Activated CD4-positive, alpha-beta T cell treated with anti-CD3 and anti-CD28 coated beads, Interleukin-2, amount 50 U/mL, for 24 hours (primary cell): Measurements from ENCODE around the gene TCFL5.

Source experiments
- DNase-seq, 2 donors: peaks; one replicate each; pipeline ENCODE4 v3.0.0-alpha.2; 2020; ENCODE audit warnings: low read depth in 1 of 2, low spot score in 1 of 2

Gene TCFL5

DNA sequence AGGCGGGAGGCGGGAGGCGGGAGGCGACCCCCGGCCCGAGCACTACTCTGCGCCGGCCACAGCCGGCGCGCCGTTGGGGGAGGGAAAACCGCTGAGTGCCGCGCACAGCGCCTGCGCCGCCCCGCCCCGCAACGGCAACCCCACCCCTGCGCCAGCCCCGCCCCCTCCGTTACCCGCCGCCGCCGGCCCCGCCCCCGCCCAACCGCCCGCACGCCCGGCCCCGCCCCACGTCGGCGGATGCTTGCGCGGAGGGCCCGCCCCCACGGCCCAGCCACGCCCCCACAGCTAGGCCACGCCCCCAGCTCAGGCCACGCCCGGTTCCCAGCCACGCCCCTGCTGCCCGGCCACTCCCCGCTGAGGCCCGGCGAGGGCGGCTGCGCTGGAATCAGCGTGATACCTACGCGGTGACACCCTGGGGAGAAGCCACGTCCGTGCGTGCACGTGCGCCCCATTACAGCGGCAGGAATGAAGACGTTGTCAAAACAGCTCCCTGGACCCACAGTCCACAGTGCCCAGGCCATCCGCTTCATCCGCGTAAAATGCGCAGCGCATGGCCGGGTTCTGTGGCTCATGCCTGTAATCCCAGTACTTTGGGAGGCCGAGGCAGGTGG lies at the start of gene TCFL5:
TCFL5 (minus strand) TSS at position 97 of the 611 bp plus-strand sequence. CDS start 152 bp downstream, outside the sequence.
- peak; percentile 89 to 96 for DNase-seq

DNA sequence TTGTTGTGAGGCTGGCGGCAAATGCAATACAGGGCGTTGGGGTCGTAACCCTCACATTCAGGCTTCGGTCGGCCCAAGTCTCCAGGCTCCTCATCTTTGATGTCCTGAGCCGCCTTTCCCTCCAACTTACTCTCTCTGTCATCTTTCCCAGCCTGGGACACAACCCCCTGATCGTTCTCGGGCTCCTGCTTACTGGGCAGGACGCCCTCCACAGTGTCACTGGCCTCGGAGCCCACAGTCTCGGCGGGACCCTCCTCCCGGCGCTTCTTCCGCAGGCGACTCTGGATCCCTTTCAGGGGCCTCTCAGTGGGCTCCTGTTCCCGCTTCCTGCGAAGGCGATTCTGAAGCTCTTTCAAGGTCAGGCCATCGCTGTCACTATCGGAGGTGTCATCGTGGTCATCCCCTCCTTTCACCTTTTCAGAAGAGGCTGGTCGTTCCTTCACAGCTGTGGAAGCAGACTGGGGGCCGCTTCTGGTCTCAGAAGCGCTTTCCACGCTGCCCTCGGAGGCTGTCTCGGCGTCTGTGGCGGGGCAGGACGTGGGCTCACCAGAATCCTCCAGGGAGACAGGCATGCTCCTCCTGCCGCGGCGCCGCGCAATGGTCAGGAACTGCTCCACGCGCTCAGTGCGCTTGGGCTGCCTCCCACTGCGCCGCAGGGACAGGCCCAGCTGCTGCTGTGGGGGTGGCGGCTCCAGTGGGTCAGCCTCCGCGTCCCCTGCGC lies 49.3 kb upstream of the TCFL5 start:
- DNase-seq, result no peak

DNA sequence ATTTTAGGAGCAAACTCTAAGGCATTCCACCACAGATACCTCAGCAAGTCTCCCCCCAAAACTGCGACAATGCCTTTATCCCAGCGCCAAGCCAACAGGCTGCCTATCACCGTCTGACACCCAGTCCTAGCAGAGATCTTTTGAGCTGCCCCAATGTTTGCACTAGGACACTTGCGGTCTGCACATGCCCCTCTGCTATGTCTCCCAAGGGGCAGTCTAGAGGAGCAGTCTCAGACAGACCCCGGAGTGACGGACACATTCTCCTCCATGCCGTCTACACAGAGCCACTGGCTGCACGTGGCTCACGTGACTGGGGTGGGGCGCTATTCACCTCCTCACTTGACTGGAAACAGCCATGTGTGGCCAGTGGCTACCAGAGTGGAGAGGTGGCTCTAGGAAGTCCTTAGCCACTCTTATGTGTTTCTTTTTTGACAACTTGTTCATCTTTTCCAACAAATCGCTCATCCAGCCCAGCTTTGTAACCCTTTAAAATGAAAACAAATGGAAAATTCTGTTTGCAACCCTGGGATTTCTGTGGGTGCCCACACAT lies 48.7 kb upstream of the TCFL5 start:
- DNase-seq, result no peak

DNA sequence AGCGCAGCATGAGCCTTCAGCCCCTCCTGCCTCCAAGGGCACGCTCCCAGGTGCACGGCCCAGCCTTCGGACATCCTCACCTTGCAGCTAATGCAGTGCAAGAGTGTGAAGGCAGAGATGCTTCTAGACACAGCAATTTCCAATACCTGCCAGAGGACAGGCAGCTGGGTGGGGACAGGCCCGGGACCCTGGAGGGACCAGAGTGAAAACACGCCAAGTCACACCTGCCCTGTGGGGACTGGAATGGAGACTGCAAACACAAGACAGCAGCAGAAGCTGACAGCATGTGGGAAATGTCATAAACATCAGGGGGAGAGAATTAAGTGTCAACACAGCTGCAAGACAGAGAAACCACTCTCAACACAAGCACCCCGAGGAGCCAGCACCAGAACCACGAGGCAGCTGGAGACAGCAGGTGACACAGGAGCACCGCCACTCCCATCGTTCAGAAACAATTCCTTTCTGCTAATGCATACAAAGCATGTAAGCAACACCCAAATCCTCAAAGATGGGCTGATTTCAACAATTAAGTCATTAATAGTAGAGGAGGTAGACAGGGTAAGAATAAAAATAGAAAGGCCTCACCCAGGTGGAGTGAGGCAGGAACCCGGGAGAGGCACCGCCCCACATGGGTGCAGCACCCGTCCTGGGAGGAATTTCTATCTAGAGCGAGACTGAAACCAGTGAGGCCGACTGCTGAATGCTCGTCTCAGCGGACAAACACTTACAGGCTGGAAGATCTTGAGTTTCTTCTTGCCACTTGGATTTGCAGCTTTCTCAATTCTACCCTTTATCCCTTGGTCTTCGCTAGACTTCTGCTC lies 47.6 kb upstream of the TCFL5 start:
- DNase-seq, result no peak

DNA sequence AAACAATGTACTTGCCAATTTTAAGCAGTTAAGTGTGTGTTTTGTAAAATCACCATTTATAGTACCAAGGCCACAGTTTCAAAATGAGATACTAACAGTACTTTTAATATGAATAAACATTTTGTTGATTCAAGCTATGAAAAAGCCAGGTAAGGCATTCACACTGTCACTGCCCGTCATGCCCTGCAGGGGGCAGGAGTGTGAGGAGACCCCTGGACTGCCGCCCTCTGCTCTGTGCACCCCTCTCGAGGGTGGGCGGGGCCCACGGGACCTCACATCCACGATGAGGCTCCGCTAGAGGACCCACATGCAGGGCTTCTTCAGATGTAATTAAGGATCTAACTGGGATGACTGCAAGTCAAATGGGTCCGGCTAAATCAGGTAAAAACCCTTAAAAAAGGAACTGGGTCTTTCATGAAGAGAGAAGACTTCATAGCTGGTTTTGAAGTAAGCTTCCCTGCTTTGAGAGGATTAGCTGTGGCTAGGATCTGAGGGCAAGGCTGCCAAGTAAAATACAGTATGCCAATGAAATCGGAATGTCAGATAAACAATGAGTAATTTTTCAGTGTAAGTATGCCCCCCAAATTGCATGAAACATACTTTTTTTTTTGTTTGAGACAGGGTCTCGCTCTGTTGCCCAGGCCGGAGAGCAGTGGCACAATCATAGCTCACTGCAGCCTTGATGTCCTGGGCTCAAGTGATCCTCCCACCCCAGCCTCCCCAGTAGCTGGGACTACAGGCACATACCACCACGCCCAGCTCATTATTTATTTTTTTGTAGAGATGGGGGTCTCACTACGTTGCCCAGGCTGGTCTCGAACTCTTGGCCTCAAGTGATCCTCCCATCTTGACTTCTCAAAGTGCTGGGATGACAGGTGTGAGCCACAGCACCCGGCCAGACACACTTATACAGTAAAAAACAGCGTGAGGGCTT lies 46.0 kb upstream of the TCFL5 start:
- DNase-seq, result no peak

DNA sequence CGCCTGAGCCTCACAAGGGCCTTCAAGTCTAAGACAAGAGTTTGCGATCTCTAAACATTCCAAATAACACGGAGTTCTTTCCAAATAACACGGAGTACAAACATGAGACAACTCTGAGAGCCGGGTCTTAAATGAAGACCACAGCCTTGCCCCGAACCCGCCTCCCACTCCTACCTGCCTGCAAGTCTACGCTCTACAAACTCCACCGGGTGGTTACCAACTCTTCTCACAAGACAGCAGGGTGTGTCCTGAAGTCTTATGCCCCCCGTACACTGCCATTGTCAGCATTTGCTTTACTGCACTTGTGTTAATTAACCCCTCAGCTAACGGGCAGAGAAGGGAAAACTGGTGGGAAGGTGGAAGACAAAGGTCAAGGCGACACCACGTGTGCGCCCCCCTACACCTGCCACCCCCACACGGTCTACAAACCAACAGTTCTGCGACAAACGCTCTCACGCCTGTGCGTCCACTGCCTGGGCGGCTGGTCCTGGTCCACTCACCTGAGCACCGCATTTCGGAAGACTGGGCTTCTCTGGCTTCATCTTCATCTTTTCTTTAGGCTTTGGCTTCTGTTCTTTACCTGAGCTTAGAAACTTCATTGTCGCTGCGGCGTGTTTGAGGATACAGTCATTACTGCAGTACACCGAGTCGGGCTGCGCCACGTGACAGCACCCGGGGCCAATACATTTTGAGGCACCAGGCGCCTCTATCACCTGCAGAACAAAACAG lies 45.2 kb upstream of the TCFL5 start:
- no peak for DNase-seq

DNA sequence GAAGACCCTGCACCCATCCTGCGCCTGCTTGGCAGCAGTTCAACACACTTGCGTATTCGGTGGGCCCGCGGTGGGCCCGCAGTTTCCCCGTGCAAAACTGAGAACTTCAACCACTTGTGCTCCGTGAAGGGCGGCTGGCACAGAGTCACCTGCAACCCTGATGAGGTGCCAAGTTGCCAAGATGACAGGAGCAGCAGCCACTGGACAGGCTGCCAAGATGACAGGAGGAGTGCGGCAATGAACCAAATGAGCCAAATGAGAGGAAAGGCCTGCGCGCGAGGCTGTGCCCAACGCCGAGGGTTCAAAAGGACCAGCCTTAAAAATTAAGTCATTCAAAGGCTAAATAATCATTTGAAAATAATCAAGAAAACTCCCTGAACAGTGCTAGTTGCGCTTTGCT lies 44.6 kb upstream of the TCFL5 start:
- DNase-seq, result no peak

DNA sequence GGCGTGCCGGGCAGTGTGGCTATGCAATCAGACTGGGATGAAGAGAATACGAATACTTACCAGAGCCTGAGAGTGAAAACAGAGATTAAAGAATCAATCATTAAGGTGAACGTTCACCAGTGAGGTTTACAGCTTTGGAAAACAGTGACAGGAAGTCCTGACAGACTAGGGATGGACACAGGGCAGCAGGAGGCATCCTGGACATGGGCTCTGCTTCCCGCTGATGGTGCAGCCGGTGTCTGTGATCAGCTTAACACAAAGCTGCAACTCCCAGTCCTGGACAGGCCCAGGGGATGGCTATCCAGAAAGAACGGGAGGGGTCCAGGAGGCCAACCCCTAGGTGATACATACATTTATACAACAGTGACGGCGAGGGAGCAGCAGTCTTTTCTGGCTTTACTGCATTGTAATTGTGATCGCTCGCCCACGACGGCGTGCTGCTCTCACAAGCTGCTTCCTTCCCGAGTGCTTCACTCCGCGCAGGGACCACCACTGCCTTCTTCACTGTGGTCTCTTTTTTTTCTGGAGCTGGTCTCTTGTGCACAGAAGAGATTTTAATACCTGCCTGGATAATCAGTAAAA lies 44.0 kb upstream of the TCFL5 start:
- DNase-seq, result no peak

DNA sequence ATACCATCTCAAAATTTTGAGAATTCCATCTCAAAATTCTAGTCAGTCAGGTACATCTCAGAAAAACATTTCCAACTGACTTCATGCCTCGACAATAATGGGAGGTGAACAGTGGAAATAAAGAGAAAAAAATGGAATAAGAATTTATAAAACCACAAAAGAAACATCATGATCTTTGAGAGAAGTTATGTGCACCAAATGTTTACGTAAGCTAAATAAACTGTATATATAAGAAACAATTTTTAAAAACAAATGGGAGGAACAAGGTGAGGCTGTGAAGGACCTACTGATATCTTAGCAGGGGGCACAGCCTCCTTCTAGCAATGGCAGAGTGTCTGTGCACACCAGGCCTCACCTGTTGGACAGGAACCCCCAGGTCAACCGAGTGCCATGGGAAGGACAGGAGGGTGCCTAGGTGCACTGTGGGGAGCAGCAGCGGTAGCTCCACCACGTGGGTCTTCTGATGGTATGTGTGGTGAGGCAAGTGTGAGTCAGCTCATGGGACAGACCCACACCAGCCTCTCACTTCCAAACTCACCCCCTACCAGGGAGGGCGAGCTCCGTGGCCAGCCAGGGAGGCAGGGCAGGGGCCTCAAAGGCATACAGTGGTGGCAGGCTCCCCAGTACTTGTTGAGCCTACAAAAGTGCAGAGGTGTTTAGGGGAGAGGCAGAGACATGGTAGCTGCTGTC lies 41.4 kb upstream of the TCFL5 start:
- no peak for DNase-seq

DNA sequence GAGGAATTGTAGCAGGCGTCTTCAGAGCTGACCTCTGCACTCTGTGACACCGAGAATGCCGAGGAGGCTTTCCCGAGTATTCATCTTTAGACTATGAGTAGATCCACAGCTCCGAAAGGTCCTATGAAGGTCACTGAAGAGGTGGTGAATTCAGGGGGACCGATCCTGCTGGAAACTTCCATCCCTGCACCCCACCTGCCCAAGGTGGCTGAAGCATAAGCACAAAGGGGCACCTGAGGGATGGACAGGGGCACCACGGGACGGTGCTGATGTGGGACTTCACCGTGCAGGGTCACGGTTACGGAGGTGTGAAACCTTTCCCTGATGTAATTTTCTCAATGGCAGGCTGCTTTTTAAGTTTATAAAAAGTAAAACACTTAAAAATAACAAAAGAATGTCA lies 40.3 kb upstream of the TCFL5 start:
- no peak for DNase-seq

DNA sequence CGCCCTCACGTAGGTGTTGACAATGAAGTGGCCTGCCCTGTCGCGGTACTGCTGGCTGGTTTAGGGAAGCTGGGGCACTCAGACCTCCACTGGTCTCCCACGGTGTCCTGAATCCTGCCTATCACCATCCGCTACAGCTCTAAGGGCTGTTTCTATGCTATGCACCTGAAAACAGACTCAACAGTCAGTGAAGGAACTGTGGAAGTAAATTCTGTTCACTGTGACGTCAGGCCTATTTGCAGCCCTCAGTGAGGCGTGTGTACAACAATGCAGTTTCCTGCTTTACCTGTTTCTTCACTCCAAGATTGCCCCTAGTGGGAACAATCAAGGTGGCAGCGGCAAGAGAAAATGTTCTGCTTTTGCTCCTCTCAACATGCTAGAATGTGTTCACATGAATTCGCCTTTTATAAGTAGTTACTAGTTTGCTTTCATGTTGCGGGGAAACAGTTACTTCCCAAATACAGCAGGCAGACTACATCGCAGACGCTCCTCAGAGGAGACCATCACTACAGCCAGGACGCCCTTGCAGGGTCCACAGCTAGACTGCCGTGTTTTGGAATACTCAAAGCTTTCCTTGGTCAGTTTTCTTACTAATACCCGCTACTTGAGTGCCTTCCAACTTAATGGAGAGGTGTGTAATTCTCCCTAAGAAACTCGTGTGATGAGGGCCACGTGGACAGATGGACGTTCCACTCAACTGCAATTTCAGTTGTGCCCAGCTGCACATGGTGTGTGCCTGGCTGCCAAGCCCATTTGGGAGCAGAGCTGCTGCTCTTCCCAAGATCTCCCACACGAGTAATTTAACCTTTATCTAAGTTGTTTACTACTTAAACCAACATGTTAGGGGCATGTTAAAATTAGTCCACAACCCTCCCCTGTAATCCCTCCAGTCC lies 39.3 kb upstream of the TCFL5 start:
- no peak for DNase-seq

DNA sequence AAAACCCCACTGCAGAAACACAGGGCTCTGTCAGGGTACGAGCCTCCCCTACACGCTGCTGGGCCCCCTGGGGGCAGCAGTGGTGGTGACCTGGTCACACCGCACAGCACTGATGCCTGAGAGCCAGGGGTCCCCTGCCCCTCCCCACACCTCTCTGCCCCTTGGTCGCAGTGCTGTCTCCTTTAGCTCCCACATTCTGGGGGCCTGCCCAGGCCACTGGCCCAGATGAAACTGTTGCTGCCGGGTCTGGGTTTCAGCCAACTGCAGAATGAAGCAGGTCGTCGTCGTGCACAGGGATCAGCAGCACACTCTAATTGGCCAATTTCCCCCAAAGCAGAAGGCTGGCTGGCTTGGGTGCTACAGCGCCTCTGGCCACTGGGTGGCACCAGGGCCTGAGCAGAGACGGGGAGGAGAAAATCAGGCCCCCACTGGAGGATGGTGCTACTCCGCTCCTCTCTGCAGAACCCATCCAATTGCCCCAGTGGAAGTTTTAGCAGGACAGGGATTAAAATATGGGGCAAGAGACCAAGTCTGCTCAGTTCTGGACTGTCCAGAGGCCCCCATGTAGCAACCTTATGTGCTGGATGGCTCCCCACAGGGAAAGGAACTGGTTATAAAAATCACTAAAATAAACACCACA lies 38.5 kb upstream of the TCFL5 start:
- DNase-seq, result peak; percentile 45 to 64

DNA sequence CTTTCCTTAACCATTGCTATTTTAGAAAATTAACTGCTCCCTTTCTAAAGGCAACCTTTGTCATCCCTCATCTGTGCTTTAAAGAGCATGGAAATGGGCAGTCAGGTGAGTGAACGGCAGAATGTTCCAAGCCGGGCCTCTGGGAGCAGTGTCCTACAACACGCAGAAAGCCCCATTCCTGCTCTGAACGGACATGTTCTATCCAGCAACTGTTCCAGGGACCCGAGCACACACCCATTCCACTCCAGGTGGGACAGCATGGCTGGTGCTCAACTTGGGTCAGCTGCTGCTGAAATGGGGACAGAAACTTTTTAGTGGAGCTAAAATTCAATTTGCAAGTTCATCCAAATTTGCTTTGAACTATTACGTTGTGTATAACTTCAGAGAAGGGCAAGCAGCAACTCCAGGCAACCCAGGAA lies 38.0 kb upstream of the TCFL5 start:
- DNase-seq, result no peak

DNA sequence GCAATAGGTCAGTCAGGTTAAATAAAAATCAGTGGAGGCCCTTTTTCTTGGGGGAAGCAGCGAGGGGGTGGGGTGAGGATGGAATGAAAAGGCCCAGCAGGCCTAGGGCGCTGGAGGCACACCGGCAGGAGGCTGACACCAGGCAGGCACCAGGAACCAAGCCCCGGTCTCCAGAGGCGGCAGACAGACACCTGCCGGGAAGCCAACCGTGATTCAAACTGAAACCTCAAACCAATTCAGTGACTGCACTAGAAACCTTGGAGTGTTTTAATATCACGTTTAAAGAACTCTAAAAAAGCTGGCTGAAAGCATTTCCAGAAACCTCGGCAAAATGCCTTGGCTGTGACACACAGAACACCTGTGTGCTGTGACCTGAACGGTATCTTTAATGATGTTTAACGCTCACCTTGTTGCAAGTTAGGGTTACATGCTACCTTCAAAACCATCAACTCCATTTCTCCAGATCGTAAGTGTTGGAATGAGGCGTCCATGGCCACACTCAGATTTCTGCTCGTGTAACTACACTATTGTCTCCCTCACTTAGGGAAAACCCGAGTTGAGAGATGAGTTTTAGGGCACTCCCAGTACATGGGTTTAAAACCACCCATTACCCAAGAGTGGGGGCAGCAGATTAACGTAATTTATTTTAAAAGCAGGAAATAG lies 37.5 kb upstream of the TCFL5 start:
- DNase-seq, result no peak

DNA sequence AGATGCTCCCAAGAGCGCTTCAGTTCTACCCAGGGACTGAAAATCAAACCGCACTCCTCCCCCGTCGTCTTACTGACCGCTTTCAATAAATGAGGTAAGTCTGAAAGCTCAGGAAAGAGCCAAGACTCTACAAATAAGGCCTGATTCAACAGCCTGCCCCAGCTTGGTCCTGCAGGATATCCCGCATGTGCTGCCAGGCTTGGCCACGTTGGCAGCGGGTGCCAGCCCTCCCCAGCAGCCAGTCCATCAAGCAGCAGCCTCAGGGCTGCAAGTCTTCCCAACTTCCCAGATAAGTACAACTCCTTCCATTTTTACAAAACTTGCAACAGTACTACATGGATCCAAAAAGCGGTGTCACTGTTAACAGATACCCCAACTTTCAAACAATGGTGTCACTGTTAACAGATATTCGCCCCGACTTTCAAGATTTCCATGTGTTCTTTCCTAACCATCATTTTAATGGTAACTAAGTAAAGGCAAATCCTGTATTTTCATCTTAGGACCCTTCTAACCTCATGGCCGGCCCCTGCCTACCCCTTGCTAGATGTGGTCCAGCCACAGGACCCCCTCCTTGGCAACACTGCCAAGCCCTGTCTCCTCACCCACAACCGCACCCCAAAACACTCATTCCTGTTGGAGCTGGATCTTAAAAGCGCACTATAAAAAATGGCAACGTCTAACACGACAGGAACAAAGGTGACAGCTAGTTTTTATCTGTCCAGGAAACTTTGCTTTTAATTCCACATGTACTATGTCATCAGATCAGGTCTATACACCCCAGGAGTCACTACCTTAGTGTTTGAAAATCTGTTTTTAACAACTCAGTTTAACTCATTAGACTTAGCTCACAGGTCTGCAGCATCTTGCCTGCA lies 36.7 kb upstream of the TCFL5 start:
- DNase-seq, result no peak

DNA sequence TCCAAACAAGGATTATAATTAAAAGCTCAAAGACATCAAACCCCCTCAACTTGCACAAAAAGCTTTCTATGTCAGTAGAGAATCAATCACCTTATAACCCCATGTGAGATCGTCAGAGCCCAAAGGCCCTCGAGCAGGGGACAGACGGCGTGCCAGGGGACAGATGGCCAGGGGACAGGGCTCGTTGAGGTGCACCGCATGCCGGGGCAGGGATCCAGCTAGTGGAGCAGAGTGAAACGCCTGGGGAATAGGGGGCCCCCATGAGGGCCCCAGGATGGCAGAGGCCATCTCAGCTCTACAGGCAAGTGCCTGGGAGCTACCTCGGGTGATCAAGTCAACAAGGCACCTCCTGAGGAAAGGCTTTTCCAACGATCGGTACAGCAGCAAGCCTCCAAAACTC lies 36.0 kb upstream of the TCFL5 start:
- DNase-seq, result no peak
